ENCODE data around the gene CRY2. TPM values are rescaled to one million over a fixed set of nuclear protein-coding genes. Genes with fewer than 3 reads are reported as not detected.

The CRY2 gene
- total and polyA plus RNA-seq, 2 of the 13 experiments (the other 11 are each of a cell fraction or from before 2014, with no cell fraction given), result 10.1 to 12.2 TPM

GRCh38 chr11:45848654-45849081, 1.4 kb downstream of the CRY2 start (continued):
- peak; percentile 81 for TF ChIP-seq SAP130 (CRISPR knock-in tag; IDR thresholded peaks at IDR 0.05; ENCODE audit: low read depth)
- TF ChIP-seq ZNF839 (CRISPR knock-in tag; IDR thresholded peaks at IDR 0.05; ENCODE audit: borderline replicate concordance), result no peak
- TF ChIP-seq MTF2 (CRISPR knock-in tag; IDR thresholded peaks at IDR 0.05; ENCODE audit: borderline replicate concordance), result no peak
- TF ChIP-seq BHLHE40 (IDR thresholded peaks at IDR 0.05; ENCODE audit: low read length), result no peak
- peak; percentile 37 for TF ChIP-seq HNF4A (CRISPR knock-in tag; IDR thresholded peaks at IDR 0.05)
- peak; percentile 77 for TF ChIP-seq TEAD3 (CRISPR knock-in tag; optimal IDR thresholded peaks at IDR 0.05; ENCODE audit: borderline replicate concordance)
- peak; percentile 52; the same call in 1 of the 2 replicates for TF ChIP-seq AHDC1 (CRISPR knock-in tag; IDR thresholded peaks at IDR 0.05; ENCODE audit: borderline replicate concordance)
- no peak for TF ChIP-seq ZNF703 (CRISPR knock-in tag; IDR thresholded peaks at IDR 0.05; ENCODE audit: borderline replicate concordance)
- no peak for TF ChIP-seq ZNF644 (CRISPR knock-in tag; IDR thresholded peaks at IDR 0.05; ENCODE audit: low read depth)
- peak; percentile 44; the same call in 1 of the 2 replicates for TF ChIP-seq ZNF670 (CRISPR knock-in tag; IDR thresholded peaks at IDR 0.05; ENCODE audit: borderline replicate concordance)
- TF ChIP-seq ZNF609 (CRISPR knock-in tag; IDR thresholded peaks at IDR 0.05; ENCODE audit: borderline replicate concordance), result no peak
- TF ChIP-seq AHR (CRISPR knock-in tag; IDR thresholded peaks at IDR 0.05), result no peak
- TF ChIP-seq ZNF460 (CRISPR knock-in tag; IDR thresholded peaks at IDR 0.05; ENCODE audit: borderline replicate concordance), result no peak
- TF ChIP-seq FOXP1 (IDR thresholded peaks at IDR 0.05), result no peak
- peak; percentile 47 for TF ChIP-seq FOXP1 (CRISPR knock-in tag; IDR thresholded peaks at IDR 0.05)
- TF ChIP-seq FOSL1 (CRISPR knock-in tag; IDR thresholded peaks at IDR 0.05; ENCODE audit: borderline replicate concordance), result no peak
- TF ChIP-seq, protein P1, sequence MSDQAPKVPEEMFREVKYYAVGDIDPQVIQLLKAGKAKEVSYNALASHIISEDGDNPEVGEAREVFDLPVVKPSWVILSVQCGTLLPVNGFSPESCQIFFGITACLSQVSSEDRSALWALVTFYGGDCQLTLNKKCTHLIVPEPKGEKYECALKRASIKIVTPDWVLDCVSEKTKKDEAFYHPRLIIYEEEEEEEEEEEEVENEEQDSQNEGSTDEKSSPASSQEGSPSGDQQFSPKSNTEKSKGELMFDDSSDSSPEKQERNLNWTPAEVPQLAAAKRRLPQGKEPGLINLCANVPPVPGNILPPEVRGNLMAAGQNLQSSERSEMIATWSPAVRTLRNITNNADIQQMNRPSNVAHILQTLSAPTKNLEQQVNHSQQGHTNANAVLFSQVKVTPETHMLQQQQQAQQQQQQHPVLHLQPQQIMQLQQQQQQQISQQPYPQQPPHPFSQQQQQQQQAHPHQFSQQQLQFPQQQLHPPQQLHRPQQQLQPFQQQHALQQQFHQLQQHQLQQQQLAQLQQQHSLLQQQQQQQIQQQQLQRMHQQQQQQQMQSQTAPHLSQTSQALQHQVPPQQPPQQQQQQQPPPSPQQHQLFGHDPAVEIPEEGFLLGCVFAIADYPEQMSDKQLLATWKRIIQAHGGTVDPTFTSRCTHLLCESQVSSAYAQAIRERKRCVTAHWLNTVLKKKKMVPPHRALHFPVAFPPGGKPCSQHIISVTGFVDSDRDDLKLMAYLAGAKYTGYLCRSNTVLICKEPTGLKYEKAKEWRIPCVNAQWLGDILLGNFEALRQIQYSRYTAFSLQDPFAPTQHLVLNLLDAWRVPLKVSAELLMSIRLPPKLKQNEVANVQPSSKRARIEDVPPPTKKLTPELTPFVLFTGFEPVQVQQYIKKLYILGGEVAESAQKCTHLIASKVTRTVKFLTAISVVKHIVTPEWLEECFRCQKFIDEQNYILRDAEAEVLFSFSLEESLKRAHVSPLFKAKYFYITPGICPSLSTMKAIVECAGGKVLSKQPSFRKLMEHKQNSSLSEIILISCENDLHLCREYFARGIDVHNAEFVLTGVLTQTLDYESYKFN (CRISPR knock-in tag; conservative IDR thresholded peaks at IDR 0.05), result peak; percentile 58
- TF ChIP-seq ZFY (CRISPR knock-in tag; IDR thresholded peaks at IDR 0.05), result peak; percentile 25; the same call in 1 of the 2 replicates

All from HepG2 (cell line).